ENCODE results near the gene LYRM1. TPM values are rescaled to one million over a fixed set of nuclear protein-coding genes. Genes with fewer than 3 reads are reported as not detected.
"Not testable (repeated sequence)": the region's sequence is repeated elsewhere in the genome, so short reads cannot be mapped to it uniquely, and the experiment has no call there.

Gene LYRM1
- polyA plus RNA-seq, 1 experiment = 19.3 TPM

GRCh38 chr16:20860361-20860760, 40.2 kb upstream of the LYRM1 start:
- Histone ChIP-seq H3K36me3 (ENCODE audit: control insufficient read depth, insufficient read depth, low read length) (peaks cover 20% of the 10 kb centered on the region), H3K27me3 (ENCODE audit: control insufficient read depth, insufficient read depth, low read length) (no peaks in the 10 kb centered on the region), H3K4me3 (ENCODE audit: low read depth, low read length) (no peak overlapping the region)
- POLR2A ChIA-PET = no interaction called here
- DNase-seq (ENCODE audit: low read depth) = no peak
- no peak for TF ChIP-seq CTCF (IDR thresholded peaks at IDR 0.05; ENCODE audit: insufficient read depth, low read depth, low read length)
- CTCF ChIA-PET = no interaction called here

- H3K27me3 ChIP-seq (ENCODE audit: control insufficient read depth, insufficient read depth, low read length); POLR2A ChIA-PET; CTCF ChIA-PET; H3K4me3 ChIP-seq (ENCODE audit: low read depth, low read length); DNase-seq (ENCODE audit: low read depth): not testable (repeated sequence)
- peaks cover 20% of the 10 kb centered on the region for H3K36me3 ChIP-seq (ENCODE audit: control insufficient read depth, insufficient read depth, low read length)
These were observed 39.6 kb upstream of the LYRM1 start for GRCh38 chr16:20860995-20861394.

- ChIA-PET CTCF (interaction anchor here (1.1 kb wide), 1 partner anchor 12 kb away, joined by 5 read pairs; no protein-coding TSS in a partner anchor), POLR2A (no interaction called here)
- DNase-seq (ENCODE audit: low read depth) = no peak
- H3K36me3 ChIP-seq (ENCODE audit: control insufficient read depth, insufficient read depth, low read length) = peaks cover 18% of the 10 kb centered on the region
- H3K4me3 ChIP-seq (ENCODE audit: low read depth, low read length) = no peak overlapping the region
- no peaks in the 10 kb centered on the region for H3K27me3 ChIP-seq (ENCODE audit: control insufficient read depth, insufficient read depth, low read length)
- no peak for TF ChIP-seq CTCF (IDR thresholded peaks at IDR 0.05; ENCODE audit: insufficient read depth, low read depth, low read length)
These were observed 38.2 kb upstream of the LYRM1 start for GRCh38 chr16:20862162-20862960.

GRCh38 chr16:20864376-20864775, 36.2 kb upstream of the LYRM1 start:
- POLR2A ChIA-PET; H3K27me3 ChIP-seq (ENCODE audit: control insufficient read depth, insufficient read depth, low read length); H3K4me3 ChIP-seq (ENCODE audit: low read depth, low read length); DNase-seq (ENCODE audit: low read depth): not testable (repeated sequence)
- CTCF ChIA-PET = interaction anchor here (1.2 to 3.2 kb wide), 4 partner anchors 10 to 20 kb away, joined by 3 to 21 read pairs (median 5); no protein-coding TSS in a partner anchor
- H3K36me3 ChIP-seq (ENCODE audit: control insufficient read depth, insufficient read depth, low read length) = peaks cover 17% of the 10 kb centered on the region

GRCh38 chr16:20865420-20866131, 35.0 kb upstream of the LYRM1 start:
- no peak for TF ChIP-seq CTCF (IDR thresholded peaks at IDR 0.05; ENCODE audit: insufficient read depth, low read depth, low read length)
- peak; percentile 30 for DNase-seq (ENCODE audit: low read depth)
- Histone ChIP-seq H3K36me3 (ENCODE audit: control insufficient read depth, insufficient read depth, low read length) (peaks cover 9% of the 10 kb centered on the region), H3K4me3 (ENCODE audit: low read depth, low read length) (no peak overlapping the region), H3K27me3 (ENCODE audit: control insufficient read depth, insufficient read depth, low read length) (no peaks in the 10 kb centered on the region)
- POLR2A ChIA-PET = interaction anchor here (1.2 kb wide), 1 partner anchor 29 kb away, joined by 3 read pairs; no protein-coding TSS in a partner anchor
- CTCF ChIA-PET = interaction anchor here (0.7 to 3.2 kb wide), 5 partner anchors 9 to 227 kb away, joined by 3 to 21 read pairs (median 3); no protein-coding TSS in a partner anchor

- Histone ChIP-seq H3K36me3 (ENCODE audit: control insufficient read depth, insufficient read depth, low read length) (peaks cover 7% of the 10 kb centered on the region), H3K27me3 (ENCODE audit: control insufficient read depth, insufficient read depth, low read length) (no peaks in the 10 kb centered on the region), H3K4me3 (ENCODE audit: low read depth, low read length) (no peak overlapping the region)
- TF ChIP-seq CTCF (IDR thresholded peaks at IDR 0.05; ENCODE audit: insufficient read depth, low read depth, low read length) = no peak
- peak; percentile 29 for DNase-seq (ENCODE audit: low read depth)
- ChIA-PET POLR2A (interaction anchor here (1.2 kb wide), 1 partner anchor 28 kb away, joined by 3 read pairs; no protein-coding TSS in a partner anchor), CTCF (interaction anchor here (0.7 to 3.2 kb wide), 4 partner anchors 8 to 226 kb away, joined by 3 to 21 read pairs (median 5); no protein-coding TSS in a partner anchor)
These were observed 34.3 kb upstream of the LYRM1 start for GRCh38 chr16:20866145-20866772.
